Breast epithelium (tissue), 4 donors: ENCODE results near the gene ACVR2B. TPM values are rescaled to one million over a fixed set of nuclear protein-coding genes. Genes with fewer than 3 reads are reported as not detected.

Source experiments
- DNase-seq, 2 donors: peaks; one replicate each; pipeline ENCODE4 v3.0.0-alpha.2; 2019; ENCODE audit warnings: low spot score in 2 of 2
- H3K27ac ChIP-seq, 2 donors: fragments of 200-600 bp; sonication (generic) in 1 of 2; one replicate each; pipeline ENCODE4 v1.5.1; 2016 to 2019; ENCODE audit warnings: mild to moderate bottlenecking in 1 of 2
- H3K27me3 ChIP-seq, 2 donors: fragments of 200-600 bp; sonication (generic) in 1 of 2; one replicate each; pipeline versions ENCODE4 v1.5.1 to v1.6.0; 2017 to 2019; ENCODE audit warnings: control low read depth in 1 of 2, mild to moderate bottlenecking in 1 of 2
- H3K36me3 ChIP-seq: fragments of 200-600 bp; one replicate; pipeline ENCODE4 v1.5.1; 2019
- H3K4me1 ChIP-seq, 2 donors: fragments of 200-600 bp; sonication (generic); one replicate each; pipeline ENCODE4 v1.5.1; 2016 to 2019; ENCODE audit warnings: control low read depth in 1 of 2
- H3K4me3 ChIP-seq, 3 donors: fragments of 200-600 bp; sonication (generic); 1 replicate in 2 of 3; 2 replicates in 1 of 3; pipeline ENCODE4 v1.5.1; 2016 to 2019; ENCODE audit warnings: mild to moderate bottlenecking in 3 of 3, moderate library complexity in 2 of 3
- H3K9me3 ChIP-seq, 2 donors: fragments of 200-600 bp; sonication (generic) in 1 of 2; one replicate each; pipeline ENCODE4 v1.5.1; 2016 to 2019; ENCODE audit warnings: control low read depth in 1 of 2
- POLR2A ChIP-seq: fragments of 450-650 bp; IDR thresholded peaks from one replicate; pipeline ENCODE4 v1.6.1; 2016; ENCODE audit warnings: antibody characterized with exemption, mild to moderate bottlenecking, moderate library complexity
- POLR2AphosphoS5 ChIP-seq, 3 donors: sonication (generic); formaldehyde crosslinking; IDR thresholded peaks; one replicate each; pipeline ENCODE4 v1.6.1; 2017; ENCODE audit warnings: antibody characterized with exemption in 3 of 3
- intact Hi-C: fragments of 100-400 bp; cut with DNase I; formaldehyde crosslinking; loops from one replicate; pipeline ENCODE4 v1.15.1; 2023; ENCODE audit warnings: low total_unique reads
- total RNA-seq, 3 donors: library from RNA; depleted of rRNA; stranded (reverse); fragments of >200 nt; gene quantifications; one replicate each; pipeline ENCODE4 v1.1.0, GENCODE V29; 2016
- TF ChIP-seq, protein P1 (sequence below), 3 donors: fragments of 450-650 bp; IDR thresholded peaks; one replicate each; pipeline ENCODE4 v1.5.1; 2016 to 2017; ENCODE audit warnings: antibody characterized with exemption in 3 of 3, mild to moderate bottlenecking in 3 of 3, moderate library complexity in 3 of 3

Gene ACVR2B
- total RNA-seq, 3 donors from 2014 or later = 4.0 to 10.7 (median 10.2) TPM

DNA sequence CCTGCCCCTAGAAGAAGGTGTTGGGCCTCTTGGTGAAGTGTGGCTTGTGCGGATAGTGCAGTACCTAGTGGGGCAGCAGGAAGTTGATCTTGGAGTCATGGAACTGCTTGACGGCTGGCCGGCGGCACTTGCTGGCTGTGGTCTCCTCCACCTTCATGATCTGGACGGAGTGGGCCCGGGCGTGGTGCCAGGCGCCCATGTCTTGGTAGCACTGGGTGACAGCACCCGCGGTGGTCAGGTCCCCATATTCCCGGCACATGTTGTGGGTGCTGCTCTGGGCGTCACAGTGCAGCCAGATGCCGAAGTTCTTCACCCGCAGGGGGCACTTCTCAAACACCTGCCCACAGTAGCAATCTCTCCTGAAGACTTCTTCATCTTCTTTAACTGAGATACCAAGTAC is 73.1 kb downstream of the ACVR2B start:
- H3K9me3 ChIP-seq = no peaks in the 10 kb centered on the region
- no peak overlapping the region for H3K4me3 ChIP-seq
- DNase-seq = no peak
- H3K36me3 ChIP-seq = no peaks in the 10 kb centered on the region
- H3K27me3 ChIP-seq = no peaks in the 10 kb centered on the region
- no peaks in the 10 kb centered on the region for H3K4me1 ChIP-seq
- TF ChIP-seq POLR2A (no peak), POLR2AphosphoS5 (IDR thresholded peaks at IDR 0.05) (no peak)
- TF ChIP-seq, protein P1, sequence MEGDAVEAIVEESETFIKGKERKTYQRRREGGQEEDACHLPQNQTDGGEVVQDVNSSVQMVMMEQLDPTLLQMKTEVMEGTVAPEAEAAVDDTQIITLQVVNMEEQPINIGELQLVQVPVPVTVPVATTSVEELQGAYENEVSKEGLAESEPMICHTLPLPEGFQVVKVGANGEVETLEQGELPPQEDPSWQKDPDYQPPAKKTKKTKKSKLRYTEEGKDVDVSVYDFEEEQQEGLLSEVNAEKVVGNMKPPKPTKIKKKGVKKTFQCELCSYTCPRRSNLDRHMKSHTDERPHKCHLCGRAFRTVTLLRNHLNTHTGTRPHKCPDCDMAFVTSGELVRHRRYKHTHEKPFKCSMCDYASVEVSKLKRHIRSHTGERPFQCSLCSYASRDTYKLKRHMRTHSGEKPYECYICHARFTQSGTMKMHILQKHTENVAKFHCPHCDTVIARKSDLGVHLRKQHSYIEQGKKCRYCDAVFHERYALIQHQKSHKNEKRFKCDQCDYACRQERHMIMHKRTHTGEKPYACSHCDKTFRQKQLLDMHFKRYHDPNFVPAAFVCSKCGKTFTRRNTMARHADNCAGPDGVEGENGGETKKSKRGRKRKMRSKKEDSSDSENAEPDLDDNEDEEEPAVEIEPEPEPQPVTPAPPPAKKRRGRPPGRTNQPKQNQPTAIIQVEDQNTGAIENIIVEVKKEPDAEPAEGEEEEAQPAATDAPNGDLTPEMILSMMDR (IDR thresholded peaks at IDR 0.05) = no peak
- H3K27ac ChIP-seq = peak overlapping the region in 1 of 2 donors; percentile 43
- intact Hi-C loops = loop anchor here (10.0 kb wide), 1 partner anchor 108 kb away; no protein-coding TSS in a partner anchor

DNA sequence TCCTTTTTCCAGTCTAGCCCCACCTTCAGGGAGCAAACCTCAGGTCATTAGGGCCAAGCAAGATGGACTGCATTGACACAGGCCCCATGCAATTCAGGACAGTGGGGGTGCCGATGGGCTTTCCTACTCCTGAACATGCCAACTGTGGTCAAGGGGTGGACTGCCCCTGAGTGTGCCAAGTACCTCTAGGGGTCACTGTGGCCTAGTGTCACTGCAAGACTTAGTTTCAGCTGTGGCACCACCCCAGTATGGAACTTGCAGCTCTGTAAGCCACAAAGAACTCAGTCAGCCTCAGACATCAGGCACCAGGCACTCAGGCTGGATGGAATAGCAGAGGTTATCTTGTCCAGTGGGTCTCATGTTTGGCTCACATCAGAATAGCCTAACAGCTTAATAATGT is 74.8 kb downstream of the ACVR2B start:
- no peaks in the 10 kb centered on the region for H3K27me3 ChIP-seq
- TF ChIP-seq, protein P1 (IDR thresholded peaks at IDR 0.05) = no peak
- TF ChIP-seq POLR2A (no peak), POLR2AphosphoS5 (IDR thresholded peaks at IDR 0.05) (no peak)
- intact Hi-C loops = loop anchor here (10.0 kb wide), 1 partner anchor 106 kb away; no protein-coding TSS in a partner anchor
- no peaks in the 10 kb centered on the region for H3K4me1 ChIP-seq
- no peak for DNase-seq
- no peak overlapping the region for H3K27ac ChIP-seq
- H3K36me3 ChIP-seq = no peaks in the 10 kb centered on the region
- H3K4me3 ChIP-seq = no peak overlapping the region
- no peaks in the 10 kb centered on the region for H3K9me3 ChIP-seq

DNA sequence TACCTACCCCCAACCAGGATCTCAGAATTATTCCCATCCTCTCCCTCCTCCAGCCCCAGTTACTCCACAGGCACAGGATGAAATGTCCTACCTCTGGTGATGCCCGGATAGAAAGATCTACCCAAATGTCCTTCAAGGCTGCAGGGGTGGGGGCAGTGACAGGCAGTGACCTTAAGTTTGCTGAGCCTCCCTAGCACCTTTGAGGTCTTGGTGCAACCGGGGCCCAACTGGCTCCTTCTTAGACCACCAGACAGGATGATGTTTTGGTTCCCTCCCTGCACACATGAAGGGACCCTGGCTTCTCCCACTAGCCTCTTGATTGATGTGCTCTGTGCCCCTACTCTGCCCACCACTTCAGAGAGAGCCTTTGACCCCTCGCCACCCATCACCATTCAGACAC is 78.8 kb downstream of the ACVR2B start:
- Histone ChIP-seq H3K27ac (no peak overlapping the region), H3K4me1 (no peaks in the 10 kb centered on the region), H3K36me3 (peaks cover 3% of the 10 kb centered on the region), H3K27me3 (no peaks in the 10 kb centered on the region), H3K9me3 (no peaks in the 10 kb centered on the region), H3K4me3 (no peak overlapping the region)
- TF ChIP-seq POLR2AphosphoS5 (IDR thresholded peaks at IDR 0.05) (no peak), POLR2A (no peak)
- TF ChIP-seq, protein P1 (IDR thresholded peaks at IDR 0.05) = no peak
- intact Hi-C loops = no loop called here
- DNase-seq = no peak

DNA sequence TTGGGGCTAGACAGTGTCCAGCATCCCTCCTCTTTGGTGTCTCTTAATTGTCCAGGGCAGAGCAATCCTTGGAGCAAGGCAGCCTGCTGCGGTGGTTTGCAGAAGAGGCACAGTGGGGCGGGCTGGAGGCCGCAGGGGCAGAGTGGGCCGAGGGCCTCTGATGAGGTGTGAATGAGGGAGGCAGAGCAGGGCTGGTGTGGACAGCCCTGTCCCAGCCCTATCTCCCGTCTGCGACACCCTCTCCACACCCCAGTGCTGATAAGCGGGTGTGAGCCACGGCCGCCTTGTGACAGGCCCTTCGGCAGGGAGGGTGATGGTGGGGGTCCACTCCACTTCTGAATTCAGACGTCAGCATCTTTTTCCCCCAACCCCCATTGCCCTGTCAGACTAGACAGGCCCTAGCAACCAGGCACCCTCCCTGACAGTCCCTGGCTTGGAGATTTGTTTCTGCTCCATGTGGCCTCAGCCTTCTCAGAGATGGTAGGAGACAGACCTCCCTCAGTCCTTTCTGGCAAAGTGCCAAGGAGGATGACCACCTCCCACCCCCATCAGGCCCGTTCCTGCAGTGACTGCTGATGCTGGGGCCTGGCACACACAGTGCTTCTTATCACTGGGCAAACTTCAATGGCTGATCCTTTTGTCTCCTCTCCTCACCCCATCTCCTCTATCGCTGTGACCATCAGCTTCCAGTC is 79.7 kb downstream of the ACVR2B start:
- Histone ChIP-seq H3K9me3 (no peaks in the 10 kb centered on the region), H3K27me3 (no peaks in the 10 kb centered on the region), H3K4me1 (no peaks in the 10 kb centered on the region), H3K36me3 (peaks cover 3% of the 10 kb centered on the region), H3K4me3 (no peak overlapping the region), H3K27ac (no peak overlapping the region)
- intact Hi-C loops = no loop called here
- DNase-seq = no peak
- TF ChIP-seq POLR2AphosphoS5 (IDR thresholded peaks at IDR 0.05) (no peak), POLR2A (no peak)
- TF ChIP-seq, protein P1 (IDR thresholded peaks at IDR 0.05) = no peak

DNA sequence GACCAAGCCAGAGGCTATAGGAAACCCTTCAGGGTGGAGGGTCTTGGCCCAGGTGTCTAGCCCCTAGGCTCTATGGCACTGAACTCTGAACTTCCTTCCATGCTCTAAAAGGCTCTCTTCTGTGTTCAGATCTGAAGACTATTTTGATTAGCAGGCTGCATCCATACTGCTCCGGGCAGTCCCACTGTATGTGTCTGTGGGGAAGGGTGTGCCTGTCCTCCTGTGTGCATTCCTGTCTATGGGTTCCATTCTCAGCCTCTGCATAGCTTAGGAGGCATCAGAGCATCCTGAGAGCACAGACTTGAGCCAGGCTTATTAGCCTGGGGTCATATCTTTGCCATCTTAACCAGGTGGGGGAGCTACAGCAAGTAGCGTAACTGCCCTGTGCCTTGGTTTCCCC is 80.5 kb downstream of the ACVR2B start:
- intact Hi-C loops = no loop called here
- TF ChIP-seq POLR2AphosphoS5 (IDR thresholded peaks at IDR 0.05) (no peak), POLR2A (no peak)
- TF ChIP-seq, protein P1 (IDR thresholded peaks at IDR 0.05) = no peak
- no peak for DNase-seq
- Histone ChIP-seq H3K9me3 (no peaks in the 10 kb centered on the region), H3K36me3 (peaks cover 3% of the 10 kb centered on the region), H3K27me3 (no peaks in the 10 kb centered on the region), H3K4me3 (no peak overlapping the region), H3K27ac (no peak overlapping the region), H3K4me1 (no peaks in the 10 kb centered on the region)
